Measurements from ENCODE around the gene CARD10. TPM values are rescaled to one million over a fixed set of nuclear protein-coding genes. Genes with fewer than 3 reads are reported as not detected.

Gene CARD10
- total and polyA plus RNA-seq, 2 of the 13 experiments (the other 11 are each of a cell fraction or from before 2014, with no cell fraction given) = 35.2 to 55.8 TPM

- peak; percentile 31; the same call in 1 of the 2 replicates for TF ChIP-seq ZNF746 (CRISPR knock-in tag; IDR thresholded peaks at IDR 0.05)
- TF ChIP-seq ZNF20 (CRISPR knock-in tag; IDR thresholded peaks at IDR 0.05) = no peak
- no peak for TF ChIP-seq ZNF138 (CRISPR knock-in tag; IDR thresholded peaks at IDR 0.05; ENCODE audit: low read depth)
- TF ChIP-seq, protein P1, sequence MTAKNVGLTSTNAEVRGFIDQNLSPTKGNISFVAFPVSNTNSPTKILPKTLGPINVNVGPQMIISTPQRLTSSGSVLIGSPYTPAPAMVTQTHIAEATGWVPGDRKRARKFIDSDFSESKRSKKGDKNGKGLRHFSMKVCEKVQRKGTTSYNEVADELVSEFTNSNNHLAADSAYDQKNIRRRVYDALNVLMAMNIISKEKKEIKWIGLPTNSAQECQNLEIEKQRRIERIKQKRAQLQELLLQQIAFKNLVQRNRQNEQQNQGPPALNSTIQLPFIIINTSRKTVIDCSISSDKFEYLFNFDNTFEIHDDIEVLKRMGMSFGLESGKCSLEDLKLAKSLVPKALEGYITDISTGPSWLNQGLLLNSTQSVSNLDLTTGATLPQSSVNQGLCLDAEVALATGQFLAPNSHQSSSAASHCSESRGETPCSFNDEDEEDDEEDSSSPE (CRISPR knock-in tag; IDR thresholded peaks at IDR 0.05) = no peak
- 0 out of 2 replicates have a peak, but pooled peaks have one; percentile 20 for TF ChIP-seq ZNF567 (CRISPR knock-in tag; IDR thresholded peaks at IDR 0.05; ENCODE audit: borderline replicate concordance)
- TF ChIP-seq PAX8 (CRISPR knock-in tag; IDR thresholded peaks at IDR 0.05; ENCODE audit: borderline replicate concordance) = no peak
- TF ChIP-seq, protein P2, sequence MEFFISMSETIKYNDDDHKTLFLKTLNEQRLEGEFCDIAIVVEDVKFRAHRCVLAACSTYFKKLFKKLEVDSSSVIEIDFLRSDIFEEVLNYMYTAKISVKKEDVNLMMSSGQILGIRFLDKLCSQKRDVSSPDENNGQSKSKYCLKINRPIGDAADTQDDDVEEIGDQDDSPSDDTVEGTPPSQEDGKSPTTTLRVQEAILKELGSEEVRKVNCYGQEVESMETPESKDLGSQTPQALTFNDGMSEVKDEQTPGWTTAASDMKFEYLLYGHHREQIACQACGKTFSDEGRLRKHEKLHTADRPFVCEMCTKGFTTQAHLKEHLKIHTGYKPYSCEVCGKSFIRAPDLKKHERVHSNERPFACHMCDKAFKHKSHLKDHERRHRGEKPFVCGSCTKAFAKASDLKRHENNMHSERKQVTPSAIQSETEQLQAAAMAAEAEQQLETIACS (CRISPR knock-in tag; IDR thresholded peaks at IDR 0.05) = no peak
- TF ChIP-seq ZNF709 (CRISPR knock-in tag; IDR thresholded peaks at IDR 0.05) = no peak
- no peak for TF ChIP-seq PRMT3 (CRISPR knock-in tag; IDR thresholded peaks at IDR 0.05; ENCODE audit: borderline replicate concordance, low read depth)
- TF ChIP-seq HNRNPL (IDR thresholded peaks at IDR 0.05; ENCODE audit: low read depth, low read length) = no peak
- TF ChIP-seq POLR2A (IDR thresholded peaks at IDR 0.05; ENCODE audit: insufficient read depth in 1 of 2, low read depth in 2 of 2, low read length in 2 of 2) = 0 out of 4 replicates have a peak, but pooled peaks of 1 of the 2 experiments have one; percentile 34
- TF ChIP-seq ZNF430 (CRISPR knock-in tag; IDR thresholded peaks at IDR 0.05) = peak; percentile 9; the same call in 1 of the 2 replicates
- no peak for TF ChIP-seq ZC3H13 (CRISPR knock-in tag; IDR thresholded peaks at IDR 0.05)
- no peak for TF ChIP-seq CAMTA2 (CRISPR knock-in tag; IDR thresholded peaks at IDR 0.05; ENCODE audit: borderline replicate concordance)
- TF ChIP-seq ZMAT3 (CRISPR knock-in tag; conservative IDR thresholded peaks at IDR 0.05) = no peak
- no peak for TF ChIP-seq ZSCAN29 (CRISPR knock-in tag; conservative IDR thresholded peaks at IDR 0.05)
- no peak for TF ChIP-seq SIX1 (CRISPR knock-in tag; IDR thresholded peaks at IDR 0.05; ENCODE audit: borderline replicate concordance)
- no peak for TF ChIP-seq LRRFIP1 (CRISPR knock-in tag; conservative IDR thresholded peaks at IDR 0.05)
- TF ChIP-seq, protein P3, sequence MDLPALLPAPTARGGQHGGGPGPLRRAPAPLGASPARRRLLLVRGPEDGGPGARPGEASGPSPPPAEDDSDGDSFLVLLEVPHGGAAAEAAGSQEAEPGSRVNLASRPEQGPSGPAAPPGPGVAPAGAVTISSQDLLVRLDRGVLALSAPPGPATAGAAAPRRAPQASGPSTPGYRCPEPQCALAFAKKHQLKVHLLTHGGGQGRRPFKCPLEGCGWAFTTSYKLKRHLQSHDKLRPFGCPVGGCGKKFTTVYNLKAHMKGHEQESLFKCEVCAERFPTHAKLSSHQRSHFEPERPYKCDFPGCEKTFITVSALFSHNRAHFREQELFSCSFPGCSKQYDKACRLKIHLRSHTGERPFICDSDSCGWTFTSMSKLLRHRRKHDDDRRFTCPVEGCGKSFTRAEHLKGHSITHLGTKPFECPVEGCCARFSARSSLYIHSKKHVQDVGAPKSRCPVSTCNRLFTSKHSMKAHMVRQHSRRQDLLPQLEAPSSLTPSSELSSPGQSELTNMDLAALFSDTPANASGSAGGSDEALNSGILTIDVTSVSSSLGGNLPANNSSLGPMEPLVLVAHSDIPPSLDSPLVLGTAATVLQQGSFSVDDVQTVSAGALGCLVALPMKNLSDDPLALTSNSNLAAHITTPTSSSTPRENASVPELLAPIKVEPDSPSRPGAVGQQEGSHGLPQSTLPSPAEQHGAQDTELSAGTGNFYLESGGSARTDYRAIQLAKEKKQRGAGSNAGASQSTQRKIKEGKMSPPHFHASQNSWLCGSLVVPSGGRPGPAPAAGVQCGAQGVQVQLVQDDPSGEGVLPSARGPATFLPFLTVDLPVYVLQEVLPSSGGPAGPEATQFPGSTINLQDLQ (CRISPR knock-in tag; IDR thresholded peaks at IDR 0.05) = no peak
- no peak for TF ChIP-seq MED8 (CRISPR knock-in tag; IDR thresholded peaks at IDR 0.05; ENCODE audit: insufficient replicate concordance)
Measured at GRCh38 chr22:37560608-37561211, 41.5 kb upstream of the CARD10 start (continued).

Measured in HepG2 (cell line).